ENCODE results near the gene WRAP73.

The WRAP73 gene

DNA sequence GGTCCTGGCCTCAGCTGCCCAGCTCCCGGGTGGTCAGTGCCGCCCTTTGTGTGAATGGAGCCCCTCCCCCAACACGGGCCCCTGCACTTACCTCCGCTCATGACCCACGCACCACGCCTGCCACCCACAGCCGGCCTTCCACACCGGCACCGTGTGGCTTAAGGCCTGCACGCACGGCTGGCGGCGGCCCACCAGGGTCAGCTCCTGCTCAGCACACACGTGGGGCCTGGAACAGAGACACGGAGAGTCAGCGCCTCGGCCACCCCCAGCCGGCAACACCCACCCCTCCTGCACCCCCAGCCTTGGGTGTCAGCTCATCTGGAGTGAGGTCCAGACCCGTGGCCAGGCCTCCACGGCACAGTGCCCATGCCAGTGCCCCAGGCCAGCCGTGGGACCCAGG lies 47.5 kb downstream of the WRAP73 start:
- no peak overlapping the region for H3K4me3 ChIP-seq (replicated peaks in 1 of 2; ENCODE audit: low read depth in 2 of 2, low read length in 2 of 2)
- TF ChIP-seq, protein P1, sequence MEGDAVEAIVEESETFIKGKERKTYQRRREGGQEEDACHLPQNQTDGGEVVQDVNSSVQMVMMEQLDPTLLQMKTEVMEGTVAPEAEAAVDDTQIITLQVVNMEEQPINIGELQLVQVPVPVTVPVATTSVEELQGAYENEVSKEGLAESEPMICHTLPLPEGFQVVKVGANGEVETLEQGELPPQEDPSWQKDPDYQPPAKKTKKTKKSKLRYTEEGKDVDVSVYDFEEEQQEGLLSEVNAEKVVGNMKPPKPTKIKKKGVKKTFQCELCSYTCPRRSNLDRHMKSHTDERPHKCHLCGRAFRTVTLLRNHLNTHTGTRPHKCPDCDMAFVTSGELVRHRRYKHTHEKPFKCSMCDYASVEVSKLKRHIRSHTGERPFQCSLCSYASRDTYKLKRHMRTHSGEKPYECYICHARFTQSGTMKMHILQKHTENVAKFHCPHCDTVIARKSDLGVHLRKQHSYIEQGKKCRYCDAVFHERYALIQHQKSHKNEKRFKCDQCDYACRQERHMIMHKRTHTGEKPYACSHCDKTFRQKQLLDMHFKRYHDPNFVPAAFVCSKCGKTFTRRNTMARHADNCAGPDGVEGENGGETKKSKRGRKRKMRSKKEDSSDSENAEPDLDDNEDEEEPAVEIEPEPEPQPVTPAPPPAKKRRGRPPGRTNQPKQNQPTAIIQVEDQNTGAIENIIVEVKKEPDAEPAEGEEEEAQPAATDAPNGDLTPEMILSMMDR (IDR thresholded peaks at IDR 0.05; ENCODE audit: low read depth, low read length), result no peak
- DNase-seq (ENCODE audit: low read depth in 2 of 2), result no peak

DNA sequence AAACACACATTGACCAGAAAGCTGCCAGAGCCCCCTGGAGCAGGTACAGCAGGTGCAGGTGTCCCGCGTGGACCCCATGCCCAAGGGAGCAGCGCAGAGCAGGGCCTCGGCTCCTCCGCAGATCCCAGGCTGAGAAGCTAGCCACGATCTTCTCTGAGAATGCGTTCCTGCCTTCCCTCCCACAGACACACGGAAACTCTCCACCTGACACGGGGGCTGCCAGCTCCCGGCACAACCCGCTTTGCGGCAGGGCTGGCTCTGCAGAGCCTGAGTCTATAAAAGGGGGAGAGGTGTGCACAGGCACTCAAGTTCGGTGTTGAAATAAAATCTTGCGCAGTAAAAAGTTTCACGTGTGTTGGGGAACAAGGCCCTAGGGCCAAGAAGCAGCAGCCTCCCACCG lies 48.2 kb downstream of the WRAP73 start:
- TF ChIP-seq, protein P1 (IDR thresholded peaks at IDR 0.05; ENCODE audit: low read depth, low read length), result no peak
- H3K4me3 ChIP-seq (replicated peaks in 1 of 2; ENCODE audit: low read depth in 2 of 2, low read length in 2 of 2), result no peak overlapping the region
- DNase-seq (ENCODE audit: low read depth in 2 of 2), result no peak

DNA sequence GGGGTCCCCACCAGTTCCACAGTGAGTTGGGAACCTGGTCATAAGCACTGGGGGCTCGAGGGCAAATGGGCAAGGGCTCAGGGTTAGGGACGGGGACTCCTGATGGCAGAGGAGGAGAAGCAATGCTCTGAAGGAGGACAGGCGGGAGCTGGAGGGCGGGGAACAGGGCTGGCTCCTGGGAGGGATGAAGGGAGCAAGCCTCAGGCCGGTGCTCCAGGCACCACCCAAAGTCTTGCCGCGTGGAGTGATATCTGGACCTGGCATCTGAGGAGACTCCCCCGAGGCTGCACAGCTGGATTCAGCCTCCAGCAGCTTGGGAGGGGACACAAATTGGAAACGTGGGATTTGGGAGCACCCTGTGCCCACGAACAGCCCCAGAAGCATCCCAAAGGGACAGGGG lies 49.5 kb downstream of the WRAP73 start:
- DNase-seq (ENCODE audit: low read depth in 2 of 2), result no peak
- H3K4me3 ChIP-seq (replicated peaks in 1 of 2; ENCODE audit: low read depth in 2 of 2, low read length in 2 of 2), result no peak overlapping the region
- TF ChIP-seq, protein P1 (IDR thresholded peaks at IDR 0.05; ENCODE audit: low read depth, low read length), result no peak

DNA sequence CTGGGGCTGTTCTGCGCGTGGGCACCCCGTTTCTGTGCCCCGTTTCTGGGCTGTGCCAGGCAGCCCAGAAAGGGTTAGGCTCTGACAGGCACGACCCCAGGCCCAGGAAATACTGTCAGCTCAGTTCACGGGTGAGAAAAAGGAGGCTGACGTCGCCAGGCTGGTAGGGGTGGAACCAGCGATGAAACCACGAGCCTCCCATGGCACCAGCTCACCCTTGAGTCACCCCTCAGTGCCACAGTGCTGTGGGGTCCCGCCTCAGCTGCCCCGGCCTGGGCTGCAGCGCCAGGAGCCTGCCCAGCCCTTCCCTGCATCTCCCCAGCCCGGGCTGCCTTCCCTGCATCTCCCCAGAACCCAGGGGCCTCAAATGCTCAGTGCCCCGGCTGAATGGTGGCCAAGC lies 50.1 kb downstream of the WRAP73 start:
- TF ChIP-seq, protein P1 (IDR thresholded peaks at IDR 0.05; ENCODE audit: low read depth, low read length), result no peak
- no peak for DNase-seq (ENCODE audit: low read depth in 2 of 2)
- H3K4me3 ChIP-seq (replicated peaks in 1 of 2; ENCODE audit: low read depth in 2 of 2, low read length in 2 of 2), result no peak overlapping the region

DNA sequence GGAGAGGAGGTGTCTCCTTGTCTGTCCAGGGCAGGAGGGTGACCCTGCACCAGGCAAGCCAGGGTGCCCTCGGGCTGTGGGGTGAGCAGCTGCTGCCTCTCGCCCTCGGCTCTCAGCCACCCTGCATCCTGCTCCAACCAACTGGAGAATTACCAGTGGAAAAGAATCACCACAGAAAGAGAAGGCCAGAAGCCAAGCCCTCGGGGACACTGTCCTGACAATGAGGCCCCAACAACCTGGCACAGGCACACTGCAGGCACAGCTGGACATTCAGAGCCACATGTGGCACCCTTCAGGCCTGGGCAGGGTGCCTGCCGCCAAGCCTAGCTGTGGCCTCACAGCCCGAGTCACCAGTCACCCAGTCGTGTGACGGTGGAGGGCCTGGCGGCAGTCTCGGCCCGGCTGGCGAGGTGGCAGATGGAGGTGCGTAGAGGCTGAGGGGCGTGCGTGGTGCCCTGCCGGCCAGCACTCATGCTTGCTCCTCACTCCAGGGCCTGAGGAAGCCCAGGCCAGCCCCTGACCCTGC lies 50.6 kb downstream of the WRAP73 start:
- H3K4me3 ChIP-seq (replicated peaks in 1 of 2; ENCODE audit: low read depth in 2 of 2, low read length in 2 of 2), result no peak overlapping the region
- TF ChIP-seq, protein P1 (IDR thresholded peaks at IDR 0.05; ENCODE audit: low read depth, low read length), result no peak
- DNase-seq (ENCODE audit: low read depth in 2 of 2), result no peak

DNA sequence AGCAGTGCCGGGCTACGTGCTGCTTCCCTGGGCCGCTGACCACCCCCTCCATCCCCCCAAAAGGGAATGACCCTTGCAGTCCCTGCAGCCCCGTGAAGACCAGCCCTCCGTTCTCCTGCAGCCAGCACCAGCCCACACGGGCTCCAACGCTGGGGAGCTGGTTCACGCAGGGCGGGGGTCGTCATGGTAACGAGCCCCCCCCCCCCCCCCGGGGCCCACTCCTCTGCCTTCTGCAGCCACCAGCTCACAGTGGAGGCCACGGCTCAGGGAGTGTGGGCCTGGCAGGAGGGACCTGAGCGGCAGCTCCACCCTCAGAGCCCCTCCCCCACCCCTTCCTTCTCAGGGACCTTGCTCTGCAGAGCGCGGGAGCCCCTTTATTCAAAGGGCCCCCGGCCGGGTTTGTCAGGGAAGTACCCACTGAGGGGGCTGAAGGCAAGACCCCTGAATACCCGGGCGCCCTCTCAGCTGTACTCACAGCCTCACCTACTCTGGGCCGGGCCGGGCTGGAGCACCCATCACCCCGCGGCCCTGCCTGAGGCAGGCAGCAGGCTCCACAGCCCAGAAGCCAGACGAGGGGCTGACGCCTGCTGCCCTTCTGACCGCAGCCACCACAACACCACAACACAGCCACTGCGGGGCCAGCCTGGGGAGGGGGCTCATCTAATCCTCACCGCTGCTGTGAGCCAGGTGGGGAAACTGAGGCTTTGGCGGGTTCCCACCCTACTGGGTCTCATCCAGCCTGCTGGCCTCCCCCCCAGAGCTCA lies 51.2 kb downstream of the WRAP73 start:
- H3K4me3 ChIP-seq (replicated peaks in 1 of 2; ENCODE audit: low read depth in 2 of 2, low read length in 2 of 2), result no peak overlapping the region
- no peak for DNase-seq (ENCODE audit: low read depth in 2 of 2)
- TF ChIP-seq, protein P1 (IDR thresholded peaks at IDR 0.05; ENCODE audit: low read depth, low read length), result no peak

Measured in cardiac fibroblast (primary cell).